MCF 10A (cell line): Measurements from ENCODE around the gene NACA2. TPM values are rescaled to one million over a fixed set of nuclear protein-coding genes. Genes with fewer than 3 reads are reported as not detected.
"Not testable (repeated sequence)": the region's sequence is repeated elsewhere in the genome, so short reads cannot be mapped to it uniquely, and the experiment has no call there.

Source experiments
- BruUV-seq: library from RNA; stranded (reverse); fragments of 400-500 nt; replicated peaks from 2 replicates; lab custom pipeline; 2021; lab: Mats Ljungman, UMichigan
- CTCF ChIA-PET: fragments of 300-600 bp; sonication (Branson Sonifier 250); formaldehyde crosslinking; extraction: SDS; loops from one replicate; lab custom pipeline; 2021; ENCODE audit warnings: antibody characterized with exemption, inconsistent platforms; lab: Yijun Ruan, JAX
- POLR2A ChIA-PET: fragments of 300-600, 350-650 bp; sonication (Branson Sonifier 250); formaldehyde crosslinking; extraction: SDS; loops from one replicate; lab custom pipeline; 2020; ENCODE audit warnings: antibody characterized with exemption, inconsistent platforms; lab: Yijun Ruan, JAX
- DNase-seq: peaks from one replicate; pipeline ENCODE4 v3.0.0-alpha.2; 2018; ENCODE audit not compliant: unreplicated experiment
- H3K27ac Mint-ChIP-seq: one replicate; pipeline ENCODE4 v1.8.0; 2022; ENCODE audit warnings: mild to moderate bottlenecking, low read depth, mixed read lengths; ENCODE audit not compliant: unreplicated experiment
- H3K27me3 Mint-ChIP-seq: one replicate; pipeline ENCODE4 v1.8.0; 2022; ENCODE audit warnings: mixed read lengths; ENCODE audit not compliant: insufficient read depth, unreplicated experiment
- H3K36me3 Mint-ChIP-seq: one replicate; pipeline ENCODE4 v1.8.0; 2022; ENCODE audit warnings: mild to moderate bottlenecking, moderate library complexity, mixed read lengths; ENCODE audit not compliant: insufficient read depth, unreplicated experiment
- H3K4me1 Mint-ChIP-seq: one replicate; pipeline ENCODE4 v1.8.0; 2022; ENCODE audit warnings: mixed read lengths; ENCODE audit not compliant: insufficient read depth, unreplicated experiment
- H3K4me3 Mint-ChIP-seq: one replicate; pipeline ENCODE4 v1.8.0; 2022; ENCODE audit warnings: mild to moderate bottlenecking, moderate library complexity, mixed read lengths; ENCODE audit not compliant: unreplicated experiment
- H3K9me3 Mint-ChIP-seq: one replicate; pipeline ENCODE4 v1.8.0; 2022; ENCODE audit warnings: mixed read lengths; ENCODE audit not compliant: unreplicated experiment
- intact Hi-C: fragments of 100-400 bp; cut with micrococcal nuclease; formaldehyde crosslinking; loops from 2 replicates; pipeline ENCODE4 v1.14.1; 2022
- total RNA-seq: library from RNA; stranded (reverse); gene quantifications from 2 replicates; pipeline ENCODE4 v1.2.3, GENCODE V29; 2022
- TF ChIP-seq, protein P1 (sequence below): fragments of 200-600 bp; IDR thresholded peaks from one replicate; pipeline ENCODE4 v1.8.0; 2022; ENCODE audit warnings: antibody characterized with exemption, mild to moderate bottlenecking; ENCODE audit not compliant: unreplicated experiment

The NACA2 gene
- total RNA-seq, 1 experiment from 2014 or later = not detected

DNA sequence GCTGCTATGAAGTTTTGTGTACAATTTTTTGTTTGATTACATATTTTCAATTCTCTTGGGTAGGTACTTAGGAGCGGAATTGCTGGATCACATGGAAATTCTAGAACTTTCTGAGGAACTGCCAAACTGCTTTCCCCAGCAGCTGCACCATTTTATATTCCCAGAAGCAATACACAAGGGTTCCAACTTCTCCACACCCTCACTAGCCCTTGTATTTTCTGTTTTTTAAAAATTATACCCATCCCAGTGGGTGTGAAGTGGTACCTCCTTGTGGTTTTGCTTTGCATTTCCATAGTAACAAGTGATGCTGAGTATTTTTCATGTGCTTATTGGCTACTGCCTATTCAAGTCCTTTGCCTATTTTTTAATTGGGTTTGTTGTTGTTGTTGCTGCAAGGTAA lies 20.9 kb downstream of the NACA2 start:
- CTCF ChIA-PET = no interaction called here
- TF ChIP-seq, protein P1, sequence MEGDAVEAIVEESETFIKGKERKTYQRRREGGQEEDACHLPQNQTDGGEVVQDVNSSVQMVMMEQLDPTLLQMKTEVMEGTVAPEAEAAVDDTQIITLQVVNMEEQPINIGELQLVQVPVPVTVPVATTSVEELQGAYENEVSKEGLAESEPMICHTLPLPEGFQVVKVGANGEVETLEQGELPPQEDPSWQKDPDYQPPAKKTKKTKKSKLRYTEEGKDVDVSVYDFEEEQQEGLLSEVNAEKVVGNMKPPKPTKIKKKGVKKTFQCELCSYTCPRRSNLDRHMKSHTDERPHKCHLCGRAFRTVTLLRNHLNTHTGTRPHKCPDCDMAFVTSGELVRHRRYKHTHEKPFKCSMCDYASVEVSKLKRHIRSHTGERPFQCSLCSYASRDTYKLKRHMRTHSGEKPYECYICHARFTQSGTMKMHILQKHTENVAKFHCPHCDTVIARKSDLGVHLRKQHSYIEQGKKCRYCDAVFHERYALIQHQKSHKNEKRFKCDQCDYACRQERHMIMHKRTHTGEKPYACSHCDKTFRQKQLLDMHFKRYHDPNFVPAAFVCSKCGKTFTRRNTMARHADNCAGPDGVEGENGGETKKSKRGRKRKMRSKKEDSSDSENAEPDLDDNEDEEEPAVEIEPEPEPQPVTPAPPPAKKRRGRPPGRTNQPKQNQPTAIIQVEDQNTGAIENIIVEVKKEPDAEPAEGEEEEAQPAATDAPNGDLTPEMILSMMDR = no peak
- Mint-ChIP-seq H3K4me1 (peaks cover 10% of the 10 kb centered on the region), H3K27me3 (no peaks in the 10 kb centered on the region), H3K4me3 (no peak overlapping the region), H3K27ac (no peak overlapping the region), H3K36me3 (no peaks in the 10 kb centered on the region), H3K9me3 (no peaks in the 10 kb centered on the region)
- peak; percentile 25 for DNase-seq
- intact Hi-C loops = no loop called here
- BruUV-seq = no TSS peak
- POLR2A ChIA-PET = no interaction called here

DNA sequence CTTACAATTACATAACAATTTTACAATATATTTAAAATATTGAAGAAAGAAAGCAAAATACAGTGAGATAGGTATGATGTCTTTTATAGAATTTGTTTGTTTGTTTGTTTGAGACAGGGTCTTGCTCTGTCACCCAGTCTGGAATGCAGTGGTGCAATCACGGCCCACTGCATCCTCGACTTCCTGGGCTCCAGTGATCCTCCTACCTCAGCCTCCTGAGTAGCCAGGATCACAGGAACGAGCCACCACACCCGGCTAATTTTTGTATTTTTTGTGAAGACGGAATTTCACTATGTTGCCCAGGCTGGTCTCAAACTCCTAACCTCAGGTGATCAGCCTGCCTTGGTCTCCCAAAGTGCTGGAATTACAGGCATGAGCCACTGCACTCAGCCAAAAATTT lies 21.5 kb downstream of the NACA2 start:
- DNase-seq, H3K9me3 Mint-ChIP-seq, intact Hi-C loops, H3K4me1 Mint-ChIP-seq, BruUV-seq, H3K4me3 Mint-ChIP-seq, POLR2A ChIA-PET, H3K27ac Mint-ChIP-seq, H3K27me3 Mint-ChIP-seq, H3K36me3 Mint-ChIP-seq, CTCF ChIA-PET: not testable (repeated sequence)

DNA sequence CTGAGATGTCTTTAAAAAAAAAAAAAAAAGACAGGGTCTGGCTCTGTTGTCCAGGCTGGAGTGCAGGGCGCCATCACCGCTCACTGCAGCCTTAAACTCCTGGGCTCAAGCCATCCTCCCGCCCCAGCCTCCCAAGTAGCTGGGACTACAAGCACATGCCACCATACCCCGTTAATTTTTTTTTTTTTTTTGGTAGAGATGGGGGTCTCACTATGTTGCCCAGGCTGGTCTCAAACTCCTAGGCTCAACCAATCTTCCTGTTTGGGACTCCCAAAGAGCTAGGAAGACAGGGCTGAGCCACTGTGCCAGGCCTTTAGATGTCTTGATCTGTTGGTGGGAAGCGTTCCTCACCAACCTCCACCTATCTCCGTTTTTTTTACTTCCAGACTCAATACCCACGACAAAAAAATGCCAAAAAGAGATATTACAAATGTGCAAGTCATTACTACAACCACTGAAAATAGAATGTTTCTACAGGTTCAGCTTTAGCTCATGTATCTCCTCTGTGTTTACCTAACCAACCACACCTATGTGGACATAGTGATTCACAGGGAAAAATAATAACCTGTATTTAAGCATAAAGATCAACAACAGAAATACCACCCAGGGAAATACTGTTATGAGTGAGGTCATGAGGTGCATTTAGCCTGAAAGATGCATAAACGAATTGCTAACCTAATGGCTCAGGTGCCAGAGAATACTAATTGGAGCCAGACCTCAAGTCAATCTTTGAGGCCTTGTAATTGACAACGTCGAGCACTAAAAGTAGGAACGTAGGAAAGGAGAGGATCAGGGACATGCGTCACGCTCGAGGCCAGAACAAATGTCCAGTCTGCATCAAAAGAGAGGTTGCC lies 22.6 kb downstream of the NACA2 start:
- Mint-ChIP-seq H3K27me3 (no peaks in the 10 kb centered on the region), H3K27ac (no peak overlapping the region), H3K9me3 (no peaks in the 10 kb centered on the region), H3K4me1 (peaks cover 10% of the 10 kb centered on the region), H3K4me3 (no peak overlapping the region), H3K36me3 (no peaks in the 10 kb centered on the region)
- POLR2A ChIA-PET = interaction anchor here (0.6 to 1.2 kb wide), 2 partner anchors 11 to 15 kb away, joined by 3 to 4 read pairs; no protein-coding TSS in a partner anchor
- no TSS peak for BruUV-seq
- CTCF ChIA-PET = interaction anchor here (0.6 to 1.4 kb wide), 4 partner anchors 12 to 120 kb away, joined by 3 to 4 read pairs (median 3); no protein-coding TSS in a partner anchor
- intact Hi-C loops = no loop called here
- TF ChIP-seq, protein P1 = no peak
- DNase-seq = peak; percentile 20

DNA sequence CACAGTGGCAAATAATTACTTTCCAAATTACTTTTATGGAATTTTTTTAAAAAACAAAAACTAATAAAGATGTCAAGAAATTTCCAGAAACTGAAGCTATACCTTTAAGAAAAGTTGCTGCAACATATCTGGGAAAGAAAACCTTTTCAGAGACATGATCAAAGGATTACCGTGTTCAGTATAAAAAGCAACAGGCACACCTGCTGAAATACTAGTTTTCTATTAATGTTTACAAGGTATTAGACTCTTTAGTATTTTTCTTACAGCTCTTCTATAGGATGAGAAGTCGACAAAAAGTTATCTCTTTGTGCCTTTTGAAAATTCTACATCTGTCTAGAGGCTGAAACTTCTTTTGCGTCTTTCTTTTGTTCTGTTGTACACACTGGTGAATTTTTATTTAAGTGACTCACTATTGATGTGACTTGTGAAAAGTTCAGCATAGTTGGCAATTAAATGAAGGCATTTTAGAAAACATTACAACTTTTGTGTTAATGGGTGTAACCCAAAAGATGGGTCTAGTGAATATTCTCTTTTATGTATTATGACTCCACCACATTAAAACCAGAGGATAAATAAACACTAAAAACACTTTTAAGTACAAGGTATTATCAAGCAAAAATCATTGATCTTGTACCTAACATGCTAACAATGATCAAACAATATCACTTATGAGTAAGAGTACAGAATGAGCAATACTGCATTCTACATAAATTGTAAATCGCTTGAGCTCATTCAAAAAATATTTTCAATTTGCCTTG lies 23.8 kb downstream of the NACA2 start:
- BruUV-seq = no TSS peak
- ChIA-PET CTCF (interaction anchor here (0.6 to 1.4 kb wide), 3 partner anchors 11 to 1193 kb away, joined by 3 to 4 read pairs (median 3); no protein-coding TSS in a partner anchor), POLR2A (interaction anchor here (0.5 to 0.6 kb wide), 2 partner anchors 68 to 194 kb away, joined by 3 to 4 read pairs; no protein-coding TSS in a partner anchor)
- Mint-ChIP-seq H3K36me3 (no peaks in the 10 kb centered on the region), H3K9me3 (no peaks in the 10 kb centered on the region), H3K4me3 (no peak overlapping the region), H3K27ac (no peak overlapping the region), H3K4me1 (peaks cover 10% of the 10 kb centered on the region), H3K27me3 (no peaks in the 10 kb centered on the region)
- TF ChIP-seq, protein P1 = no peak
- intact Hi-C loops = no loop called here
- no peak for DNase-seq

DNA sequence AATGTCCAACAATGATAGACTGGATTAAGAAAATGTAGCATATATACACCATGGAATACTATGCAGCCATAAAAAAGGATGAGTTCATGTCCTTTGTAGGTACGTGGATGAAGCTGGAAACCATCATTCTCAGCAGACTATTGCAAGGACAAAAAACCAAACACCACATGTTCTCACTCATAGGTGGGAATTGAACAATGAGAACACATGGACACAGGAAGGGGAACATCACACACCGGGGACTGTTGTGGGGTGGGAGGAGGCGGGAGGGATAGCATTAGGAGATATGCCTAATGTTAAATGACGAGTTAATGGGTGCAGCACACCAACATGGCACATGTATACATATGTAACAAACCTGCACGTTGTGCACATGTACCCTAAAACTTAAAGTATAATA lies 24.6 kb downstream of the NACA2 start:
- DNase-seq, H3K27ac Mint-ChIP-seq, H3K36me3 Mint-ChIP-seq, H3K27me3 Mint-ChIP-seq, H3K4me3 Mint-ChIP-seq, H3K4me1 Mint-ChIP-seq, H3K9me3 Mint-ChIP-seq, intact Hi-C loops, BruUV-seq: not testable (repeated sequence)
- POLR2A ChIA-PET = interaction anchor here (0.6 kb wide), 1 partner anchor 69 kb away, joined by 4 read pairs; no protein-coding TSS in a partner anchor
- CTCF ChIA-PET = interaction anchor here (0.6 to 1.1 kb wide), 2 partner anchors 10 to 959 kb away, joined by 3 read pairs; no protein-coding TSS in a partner anchor

DNA sequence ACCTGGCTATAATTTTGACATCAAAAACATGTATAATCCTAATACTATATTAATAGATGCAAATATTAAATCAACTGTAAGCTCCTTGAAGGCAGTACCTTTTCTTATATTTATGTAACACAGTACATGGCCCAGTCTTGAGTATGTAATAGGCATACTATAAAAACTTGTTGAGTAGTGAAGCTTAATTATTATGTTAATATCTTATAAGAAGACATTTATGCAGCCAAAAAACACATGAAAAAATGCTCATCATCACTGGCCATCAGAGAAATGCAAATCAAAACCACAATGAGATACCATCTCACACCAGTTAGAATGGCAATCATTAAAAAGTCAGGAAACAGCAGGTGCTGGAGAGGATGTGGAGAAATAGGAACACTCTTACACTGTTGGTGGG lies 25.2 kb downstream of the NACA2 start:
- H3K9me3 Mint-ChIP-seq, intact Hi-C loops, BruUV-seq, H3K27me3 Mint-ChIP-seq, H3K4me1 Mint-ChIP-seq, H3K36me3 Mint-ChIP-seq, DNase-seq, H3K4me3 Mint-ChIP-seq, H3K27ac Mint-ChIP-seq, POLR2A ChIA-PET: not testable (repeated sequence)
- CTCF ChIA-PET = interaction anchor here (0.6 to 1.1 kb wide), 2 partner anchors 9 to 958 kb away, joined by 3 read pairs; no protein-coding TSS in a partner anchor
